HepG2 (cell line): ENCODE data around the gene MAFF. TPM values are rescaled to one million over a fixed set of nuclear protein-coding genes. Genes with fewer than 3 reads are reported as not detected.
A peak's percentile ranks its signal among the peaks of the same experiment; 100 is the strongest.

Source experiments
- HOXA3 ChIP-seq: sonication (generic); formaldehyde crosslinking; IDR thresholded peaks from 2 replicates; pipeline ENCODE4 v1.5.0; 2020; ENCODE audit warnings: missing genetic modification reagents
- MBD4 ChIP-seq: IDR thresholded peaks from 2 replicates; pipeline ENCODE4 v1.6.1; 2012; ENCODE audit warnings: low read length, inconsistent platforms, borderline replicate concordance
- MLX ChIP-seq: IDR thresholded peaks from 2 replicates; pipeline ENCODE4 v1.6.1; 2016
- MTF1 ChIP-seq: sonication (generic); formaldehyde crosslinking; IDR thresholded peaks from 2 replicates; pipeline ENCODE4 v1.5.0; 2020; ENCODE audit warnings: missing genetic modification reagents
- MXD1 ChIP-seq: sonication (generic); formaldehyde crosslinking; IDR thresholded peaks from 2 replicates; pipeline ENCODE4 v1.4.0; 2020; ENCODE audit warnings: mild to moderate bottlenecking, missing genetic modification reagents
- PHB2 ChIP-seq: fragments of 450-650 bp; IDR thresholded peaks from 2 replicates; pipeline ENCODE4 v1.6.1; 2018; ENCODE audit not compliant: partially characterized antibody
- PRDM15 ChIP-seq: sonication (generic); formaldehyde crosslinking; IDR thresholded peaks from 2 replicates; pipeline ENCODE4 v1.4.0; 2020; ENCODE audit warnings: missing genetic modification reagents
- RBM22 ChIP-seq: fragments of 200-400 bp; formaldehyde crosslinking; optimal IDR thresholded peaks from 2 replicates; pipeline ENCODE3; 2017; ENCODE audit warnings: mild to moderate bottlenecking, low read length, moderate library complexity
- THAP9 ChIP-seq: sonication (generic); formaldehyde crosslinking; IDR thresholded peaks from 2 replicates; pipeline ENCODE4; 2020; ENCODE audit warnings: missing genetic modification reagents, mild to moderate bottlenecking, borderline replicate concordance
- TOPORS ChIP-seq: sonication (generic); formaldehyde crosslinking; IDR thresholded peaks from 2 replicates; pipeline ENCODE4 v1.8.0; 2023; ENCODE audit warnings: mild to moderate bottlenecking, missing genetic modification reagents
- ZNF331 ChIP-seq: sonication (generic); formaldehyde crosslinking; IDR thresholded peaks from 2 replicates; pipeline ENCODE4 v1.4.0; 2020; ENCODE audit warnings: missing genetic modification reagents
- ZNF430 ChIP-seq: sonication (generic); formaldehyde crosslinking; IDR thresholded peaks from 2 replicates; pipeline ENCODE4 v1.9.0; 2021; ENCODE audit warnings: mild to moderate bottlenecking, missing genetic modification reagents
- ZNF710 ChIP-seq: sonication (generic); formaldehyde crosslinking; IDR thresholded peaks from 2 replicates; pipeline ENCODE4 v1.5.0; 2020; ENCODE audit warnings: mild to moderate bottlenecking, missing genetic modification reagents, borderline replicate concordance
- ZNF770 ChIP-seq: sonication (generic); formaldehyde crosslinking; IDR thresholded peaks from 2 replicates; pipeline ENCODE4 v1.5.0; 2020; ENCODE audit warnings: mild to moderate bottlenecking, missing genetic modification reagents
- polyA plus RNA-seq, 8 experiments: library from polyadenylated mRNA; depleted of rRNA in 3 of 8; stranded (reverse) in 7 of 8; unstranded in 1 of 8; fragments of >200 nt; fragmentation: Illumina TruSeq in 4 of 8; extraction: Trizol in 4 of 8; gene quantifications; 2 replicates each; pipeline versions ENCODE4 v1.2.1 to v1.2.3, GENCODE V29; 2011 to 2016; ENCODE audit warnings: low read depth in 4 of 8, missing spikeins in 1 of 8, mixed read lengths in 1 of 8; ENCODE audit not compliant: insufficient read depth in 1 of 8
- total RNA-seq, 5 experiments: library from RNA; depleted of rRNA; stranded (reverse); fragments of >200 nt; fragmentation: Illumina TruSeq; extraction: Trizol; gene quantifications; 2 replicates each; pipeline ENCODE4 v1.2.3, GENCODE V29; 2016; ENCODE audit warnings: low read depth in 1 of 5

Gene MAFF
- total and polyA plus RNA-seq, 2 of the 13 experiments (the other 11 are each of a cell fraction or from before 2014, with no cell fraction given), result 5.4 to 14.3 TPM

- TF ChIP-seq ZNF710 (CRISPR knock-in tag), result peak; percentile 34; the same call in 1 of the 2 replicates
- no peak; the same call in 1 of the 2 replicates for TF ChIP-seq ZNF430 (CRISPR knock-in tag)
- no peak for TF ChIP-seq ZNF770 (CRISPR knock-in tag)
- TF ChIP-seq PHB2, result no peak
- 0 out of 2 replicates have a peak, but pooled peaks have one; percentile 20 for TF ChIP-seq MLX
- no peak; the same call in 1 of the 2 replicates for TF ChIP-seq MXD1 (CRISPR knock-in tag)
- TF ChIP-seq ZNF331 (CRISPR knock-in tag), result peak; percentile 58; the same call in 1 of the 2 replicates
- no peak for TF ChIP-seq MTF1 (CRISPR knock-in tag)
- TF ChIP-seq MBD4, result no peak
- no peak for TF ChIP-seq RBM22
- TF ChIP-seq HOXA3, result peak; percentile 57; the same call in 1 of the 2 replicates
- no peak for TF ChIP-seq THAP9 (CRISPR knock-in tag)
- TF ChIP-seq PRDM15 (CRISPR knock-in tag), result no peak
- no peak for TF ChIP-seq TOPORS (CRISPR knock-in tag)
Measured at GRCh38 chr22:38262051-38262795, 60.4 kb downstream of the MAFF start (continued).
